Measurements from ENCODE around the gene CCDC88C. TPM values are rescaled to one million over a fixed set of nuclear protein-coding genes. Genes with fewer than 3 reads are reported as not detected.

The CCDC88C gene
- total RNA-seq, 4 donors from 2014 or later = 1.1 to 2.7 (median 2.1) TPM

DNA sequence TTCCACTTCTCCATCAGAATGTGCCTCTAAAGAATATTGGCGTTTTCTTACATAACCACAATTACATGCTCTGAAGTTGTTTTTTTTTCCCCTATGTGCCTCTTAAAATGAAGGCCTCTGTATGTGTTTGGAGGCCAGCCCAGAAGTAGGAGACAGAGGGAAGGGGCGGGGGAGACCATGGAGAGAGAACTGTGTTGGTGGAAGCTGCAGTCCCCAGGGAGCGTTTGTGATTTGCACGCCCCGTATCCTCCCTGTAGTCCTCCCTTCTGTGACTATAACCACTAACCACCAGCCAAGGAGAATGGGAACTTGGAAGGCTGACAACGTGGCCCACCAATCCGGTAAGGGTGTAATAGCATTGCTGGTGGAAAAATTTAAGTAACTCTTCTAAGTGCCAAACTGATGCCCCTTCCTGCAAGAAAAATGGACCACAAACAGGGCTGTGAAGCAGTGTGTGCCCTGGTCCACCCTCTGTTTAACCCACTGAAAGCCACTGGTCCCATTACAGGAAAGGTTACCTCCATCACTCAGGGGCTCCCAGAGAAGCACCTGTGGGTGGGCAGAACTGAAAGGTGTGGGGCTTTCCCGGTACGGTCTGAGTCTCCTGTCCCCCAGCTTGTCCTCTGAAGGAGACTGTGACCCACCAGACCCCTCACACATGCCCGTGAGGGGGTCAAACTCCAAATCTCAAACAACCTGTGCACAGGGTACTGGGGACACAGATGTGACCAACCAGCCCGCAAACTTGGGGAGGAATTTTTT is 36.8 kb downstream of the CCDC88C start:
- no peak for ATAC-seq

DNA sequence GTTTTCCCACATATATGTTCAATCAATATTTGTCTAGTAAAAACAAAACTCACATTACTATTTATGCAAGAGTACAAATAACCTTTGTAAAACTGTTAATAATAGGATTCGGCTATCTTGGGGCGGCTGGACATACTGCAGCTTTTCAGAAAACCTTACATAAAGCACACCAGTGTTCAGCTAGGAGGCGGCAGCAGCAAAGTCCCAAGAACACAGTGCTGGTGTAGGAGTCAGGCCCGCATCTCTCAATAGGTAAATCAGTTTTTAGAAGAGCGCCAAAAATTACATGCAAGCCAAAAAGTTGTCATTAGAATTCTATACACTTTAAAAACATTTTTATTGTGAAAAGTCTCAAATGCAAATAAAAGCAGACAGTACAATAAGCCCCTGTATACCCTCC is 37.5 kb downstream of the CCDC88C start:
- TF ChIP-seq POLR2A (IDR thresholded peaks at IDR 0.05) = no peak
- TF ChIP-seq, protein P1, sequence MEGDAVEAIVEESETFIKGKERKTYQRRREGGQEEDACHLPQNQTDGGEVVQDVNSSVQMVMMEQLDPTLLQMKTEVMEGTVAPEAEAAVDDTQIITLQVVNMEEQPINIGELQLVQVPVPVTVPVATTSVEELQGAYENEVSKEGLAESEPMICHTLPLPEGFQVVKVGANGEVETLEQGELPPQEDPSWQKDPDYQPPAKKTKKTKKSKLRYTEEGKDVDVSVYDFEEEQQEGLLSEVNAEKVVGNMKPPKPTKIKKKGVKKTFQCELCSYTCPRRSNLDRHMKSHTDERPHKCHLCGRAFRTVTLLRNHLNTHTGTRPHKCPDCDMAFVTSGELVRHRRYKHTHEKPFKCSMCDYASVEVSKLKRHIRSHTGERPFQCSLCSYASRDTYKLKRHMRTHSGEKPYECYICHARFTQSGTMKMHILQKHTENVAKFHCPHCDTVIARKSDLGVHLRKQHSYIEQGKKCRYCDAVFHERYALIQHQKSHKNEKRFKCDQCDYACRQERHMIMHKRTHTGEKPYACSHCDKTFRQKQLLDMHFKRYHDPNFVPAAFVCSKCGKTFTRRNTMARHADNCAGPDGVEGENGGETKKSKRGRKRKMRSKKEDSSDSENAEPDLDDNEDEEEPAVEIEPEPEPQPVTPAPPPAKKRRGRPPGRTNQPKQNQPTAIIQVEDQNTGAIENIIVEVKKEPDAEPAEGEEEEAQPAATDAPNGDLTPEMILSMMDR (IDR thresholded peaks at IDR 0.05 in 4 of 5, conservative IDR thresholded peaks at IDR 0.05 in 1 of 5) = no peak
- intact Hi-C loops (cut with DNase I; ENCODE audit: low total_unique reads) (no loop called here), in situ Hi-C loops (cut with MboI; ENCODE audit: low sequenced_read_pairs in 4 of 4) (no loop called here)
- Histone ChIP-seq H3K27me3 (no peaks in the 10 kb centered on the region), H3K9me3 (no peaks in the 10 kb centered on the region), H3K4me1 (peaks cover 0 to 7% of the 10 kb centered on the region in 2 donors), H3K27ac (no peak overlapping the region), H3K36me3 (no peaks in the 10 kb centered on the region), H3K4me3 (no peak overlapping the region)
- DNase-seq (no peak), ATAC-seq (no peak)

More for the DNA sequence above, 36.8 kb downstream of the CCDC88C start:
- no peak for TF ChIP-seq POLR2A (IDR thresholded peaks at IDR 0.05)
- TF ChIP-seq, protein P1 (IDR thresholded peaks at IDR 0.05 in 4 of 5, conservative IDR thresholded peaks at IDR 0.05 in 1 of 5) = no peak
- H3K27ac ChIP-seq = no peak overlapping the region
- H3K9me3 ChIP-seq = no peaks in the 10 kb centered on the region
- H3K27me3 ChIP-seq = no peaks in the 10 kb centered on the region
- no peak for DNase-seq
- intact Hi-C loops (cut with DNase I; ENCODE audit: low total_unique reads) = no loop called here
- in situ Hi-C loops (cut with MboI; ENCODE audit: low sequenced_read_pairs in 4 of 4) = no loop called here
- no peak overlapping the region for H3K4me3 ChIP-seq
- H3K4me1 ChIP-seq = peaks cover 0 to 7% of the 10 kb centered on the region in 2 donors
- no peaks in the 10 kb centered on the region for H3K36me3 ChIP-seq

DNA sequence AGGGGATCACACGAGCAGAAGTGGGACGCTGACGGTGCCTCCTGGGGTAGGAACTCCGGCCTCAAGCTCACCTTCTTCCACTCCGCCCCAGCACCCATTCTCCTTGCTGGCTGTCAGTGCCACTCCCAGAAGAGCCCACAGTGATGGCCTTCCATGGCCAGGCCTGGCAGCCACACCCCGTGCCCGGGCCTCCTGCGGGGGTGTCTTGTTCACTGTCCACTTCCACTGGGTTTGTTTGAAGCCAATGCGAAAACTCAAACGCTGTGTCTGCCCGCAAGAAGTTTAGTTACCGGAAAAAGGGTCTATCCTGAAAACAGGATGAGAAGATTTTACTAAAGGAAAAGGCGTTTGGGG is 38.1 kb downstream of the CCDC88C start:
- no peaks in the 10 kb centered on the region for H3K36me3 ChIP-seq
- no peaks in the 10 kb centered on the region for H3K9me3 ChIP-seq
- DNase-seq (no peak), ATAC-seq (no peak)
- H3K27me3 ChIP-seq = no peaks in the 10 kb centered on the region
- H3K4me3 ChIP-seq = no peak overlapping the region
- TF ChIP-seq POLR2A (IDR thresholded peaks at IDR 0.05) = no peak
- TF ChIP-seq, protein P1 (IDR thresholded peaks at IDR 0.05 in 4 of 5, conservative IDR thresholded peaks at IDR 0.05 in 1 of 5) = no peak
- no peak overlapping the region for H3K27ac ChIP-seq
- H3K4me1 ChIP-seq = peaks cover 0 to 7% of the 10 kb centered on the region in 2 donors
- in situ Hi-C loops (cut with MboI; ENCODE audit: low sequenced_read_pairs in 4 of 4) (no loop called here), intact Hi-C loops (cut with DNase I; ENCODE audit: low total_unique reads) (no loop called here)

- Histone ChIP-seq H3K4me1 (peaks cover 0 to 7% of the 10 kb centered on the region in 2 donors), H3K27me3 (no peaks in the 10 kb centered on the region), H3K4me3 (no peak overlapping the region), H3K9me3 (no peaks in the 10 kb centered on the region), H3K36me3 (no peaks in the 10 kb centered on the region), H3K27ac (no peak overlapping the region)
- TF ChIP-seq POLR2A (IDR thresholded peaks at IDR 0.05) = no peak
- TF ChIP-seq, protein P1 (IDR thresholded peaks at IDR 0.05 in 4 of 5, conservative IDR thresholded peaks at IDR 0.05 in 1 of 5) = no peak
- DNase-seq (no peak), ATAC-seq (no peak)
- in situ Hi-C loops (cut with MboI; ENCODE audit: low sequenced_read_pairs in 4 of 4) = no loop called here
- intact Hi-C loops (cut with DNase I; ENCODE audit: low total_unique reads) = no loop called here
Measured at GRCh38 chr14:91378930-91379578, 38.6 kb downstream of the CCDC88C start.
